T1000 (cell line): ENCODE results near the gene RNF151.
A peak's percentile ranks its signal among the peaks of the same experiment; 100 is the strongest.
"Not testable (repeated sequence)": the region's sequence is repeated elsewhere in the genome, so short reads cannot be mapped to it uniquely, and the experiment has no call there.

Source experiments
- DNase-seq: peaks from one replicate; lab custom pipeline; 2025; ENCODE audit warnings: mixed read lengths; lab: John Stamatoyannopoulos, UW

The RNF151 gene

GRCh38 chr16:1959269-1960039 lies 7.2 kb upstream of the RNF151 start, which contains the start of gene NDUFB10:
Gene NDUFB10 (plus strand): TSS chr16:1959538. CDS start chr16:1959625, 87 bp downstream.
- peak; percentile 88 for DNase-seq

- DNase-seq, result no peak
Observed at GRCh38 chr16:1960665-1961630, 5.7 kb upstream of the RNF151 start.

GRCh38 chr16:1961651-1962067 lies 5.0 kb upstream of the RNF151 start:
- no peak for DNase-seq

GRCh38 chr16:1962161-1963153 lies 4.2 kb upstream of the RNF151 start:
- not testable (repeated sequence) for DNase-seq

GRCh38 chr16:1963806-1964505 lies 2.7 kb upstream of the RNF151 start:
- DNase-seq, result no peak

- DNase-seq, result peak; percentile 98
Observed at GRCh38 chr16:1964506-1965395, 1.9 kb upstream of the RNF151 start, which contains the start of gene RPS2. Gene RPS2 (minus strand): TSS chr16:1964826. CDS start chr16:1964625, 201 bp downstream.

- DNase-seq, result no peak
Observed at GRCh38 chr16:1965396-1966001, 1.2 kb upstream of the RNF151 start.

- no peak for DNase-seq
Observed at GRCh38 chr16:1968146-1968953, 1.7 kb downstream of the RNF151 start.

GRCh38 chr16:1971796-1972489 lies 5.3 kb downstream of the RNF151 start, which contains the start of gene TBL3:
Gene TBL3 (plus strand): TSS chr16:1972053. CDS start chr16:1972165, 112 bp downstream.
- DNase-seq, result peak; percentile 90

- no peak for DNase-seq
Observed at GRCh38 chr16:1972490-1972877, 5.8 kb downstream of the RNF151 start.

GRCh38 chr16:1973461-1974156 lies 7.0 kb downstream of the RNF151 start:
- DNase-seq, result no peak

- DNase-seq, result no peak
Observed at GRCh38 chr16:1974157-1975070, 7.8 kb downstream of the RNF151 start.

GRCh38 chr16:1975432-1976215 lies 9.0 kb downstream of the RNF151 start:
- DNase-seq, result no peak

GRCh38 chr16:1976216-1976520 lies 9.5 kb downstream of the RNF151 start:
- no peak for DNase-seq
